ENCODE data around the gene SERPINB5. TPM values are rescaled to one million over a fixed set of nuclear protein-coding genes. Genes with fewer than 3 reads are reported as not detected.

SERPINB5 gene
- total and polyA plus RNA-seq, 2 of the 13 experiments (the other 11 are each of a cell fraction or from before 2014, with no cell fraction given) = not detected

DNA sequence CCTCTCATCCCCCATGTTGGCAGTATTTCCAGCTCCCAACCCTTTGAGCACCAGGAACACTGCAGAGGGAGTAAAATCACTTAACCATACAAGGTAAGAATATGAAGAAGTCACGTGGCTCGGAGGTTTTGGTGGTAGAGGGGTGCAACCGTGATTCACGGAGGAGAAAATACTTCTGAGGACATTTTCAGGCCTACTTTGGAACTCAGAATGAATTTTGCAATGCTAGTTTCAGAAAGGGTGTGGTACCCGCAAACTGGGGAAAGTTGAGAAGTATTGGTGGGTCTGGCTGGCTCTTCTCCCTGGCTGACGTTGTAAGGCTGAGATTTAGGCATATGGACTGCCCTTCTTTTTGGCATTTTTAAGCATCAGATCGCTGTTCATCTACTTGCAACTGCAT is 442 bp downstream of the SERPINB5 start:
- H3K36me3 ChIP-seq (replicated peaks in 1 of 2; ENCODE audit: control insufficient read depth in 1 of 2, insufficient read depth in 2 of 2, low read length in 2 of 2) = no peaks in the 10 kb centered on the region
- 2% methylated on average over 6 of the region's 7 CpGs for WGBS (ENCODE audit: low lambda C conversion rate)
- ChIA-PET POLR2A (no interaction called here), CTCF (ENCODE audit: low intra/inter-chr PET ratio, low total read pairs) (no interaction called here)
- no peak overlapping the region for H2AFZ ChIP-seq (ENCODE audit: low read length)
- no TSS peak for BruUV-seq (replicated peaks)
- H4K20me1 ChIP-seq (ENCODE audit: insufficient read depth, low read length) = no peaks in the 10 kb centered on the region
- in situ Hi-C loops (cut with HindIII; ENCODE audit: extremely low pct_ligation_motif_present, low pct_unique_long_range_greater_than_20kb) (no loop called here), intact Hi-C loops (cut with micrococcal nuclease; ENCODE audit: unreplicated experiment) (no loop called here)
- no peaks in the 10 kb centered on the region for H3K79me2 ChIP-seq (ENCODE audit: insufficient read depth, low read length)
- no peak overlapping the region for H3K4me3 ChIP-seq (replicated peaks in 1 of 3; ENCODE audit: insufficient read depth in 1 of 3, low read depth in 2 of 3, low read length in 3 of 3)
- H3K4me1 ChIP-seq (ENCODE audit: insufficient read depth, low read length) = no peaks in the 10 kb centered on the region
- TF ChIP-seq SIN3B (IDR thresholded peaks at IDR 0.05; ENCODE audit: low read length) (no peak), LCORL (IDR thresholded peaks at IDR 0.05) (no peak), LCORL (CRISPR knock-in tag; IDR thresholded peaks at IDR 0.05) (no peak), ZNF496 (CRISPR knock-in tag; IDR thresholded peaks at IDR 0.05; ENCODE audit: insufficient replicate concordance) (no peak), ZNF883 (CRISPR knock-in tag; IDR thresholded peaks at IDR 0.05; ENCODE audit: not compliant biosample characterization) (no peak), KLF6 (CRISPR knock-in tag; IDR thresholded peaks at IDR 0.05) (no peak), SMYD3 (CRISPR knock-in tag; IDR thresholded peaks at IDR 0.05) (no peak), ZNF841 (CRISPR knock-in tag; IDR thresholded peaks at IDR 0.05; ENCODE audit: borderline replicate concordance) (no peak), ZNF207 (IDR thresholded peaks at IDR 0.05; ENCODE audit: borderline replicate concordance) (no peak), ZNF326 (CRISPR knock-in tag; IDR thresholded peaks at IDR 0.05; ENCODE audit: borderline replicate concordance) (no peak), KLF12 (CRISPR knock-in tag; IDR thresholded peaks at IDR 0.05; ENCODE audit: borderline replicate concordance) (no peak), TP53 (CRISPR knock-in tag; conservative IDR thresholded peaks at IDR 0.05) (no peak), ZNF484 (CRISPR knock-in tag; IDR thresholded peaks at IDR 0.05; ENCODE audit: borderline replicate concordance, low read depth) (no peak), ZNF850 (CRISPR knock-in tag; conservative IDR thresholded peaks at IDR 0.05) (no peak), RARA (CRISPR knock-in tag; IDR thresholded peaks at IDR 0.05) (no peak)
- TF ChIP-seq, protein P1, sequence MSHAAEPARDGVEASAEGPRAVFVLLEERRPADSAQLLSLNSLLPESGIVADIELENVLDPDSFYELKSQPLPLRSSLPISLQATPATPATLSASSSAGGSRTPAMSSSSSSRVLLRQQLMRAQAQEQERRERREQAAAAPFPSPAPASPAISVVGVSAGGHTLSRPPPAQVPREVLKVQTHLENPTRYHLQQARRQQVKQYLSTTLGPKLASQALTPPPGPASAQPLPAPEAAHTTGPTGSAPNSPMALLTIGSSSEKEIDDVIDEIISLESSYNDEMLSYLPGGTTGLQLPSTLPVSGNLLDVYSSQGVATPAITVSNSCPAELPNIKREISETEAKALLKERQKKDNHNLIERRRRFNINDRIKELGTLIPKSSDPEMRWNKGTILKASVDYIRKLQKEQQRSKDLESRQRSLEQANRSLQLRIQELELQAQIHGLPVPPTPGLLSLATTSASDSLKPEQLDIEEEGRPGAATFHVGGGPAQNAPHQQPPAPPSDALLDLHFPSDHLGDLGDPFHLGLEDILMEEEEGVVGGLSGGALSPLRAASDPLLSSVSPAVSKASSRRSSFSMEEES (CRISPR knock-in tag; IDR thresholded peaks at IDR 0.05) = no peak
- FAIRE-seq = no peak
- H3K27me3 ChIP-seq (ENCODE audit: control insufficient read depth in 1 of 2, insufficient read depth in 2 of 2, low read length in 2 of 2) = peaks cover 3 to 15% of the 10 kb centered on the region in 2 experiments; a peak in 3 of 5 replicates
- ATAC-seq = no peak
- H3K27ac ChIP-seq (ENCODE audit: extremely low read length, insufficient read depth, low read length) = no peak overlapping the region
- no peaks in the 10 kb centered on the region for H3K9me3 ChIP-seq (ENCODE audit: low read length)
- no peak for DNase-seq (ENCODE audit: low spot score)
- H3K9ac ChIP-seq (ENCODE audit: insufficient read depth, low read depth, low read length) = no peak overlapping the region
- no peak overlapping the region for H3K4me2 ChIP-seq (ENCODE audit: low read depth, low read length)
